Brain microvascular endothelial cell (primary cell): Measurements from ENCODE around the gene SLC16A9.

ENCODE experiments used
- DNase-seq: peaks from one replicate; pipeline ENCODE4 v3.0.0-alpha.2; 2020
- H3K27ac ChIP-seq: fragments of 250-450 bp; sonication (Bioruptor Pico); 2 replicates; pipeline ENCODE4 v1.5.1; 2020; ENCODE audit warnings: mild to moderate bottlenecking, moderate library complexity
- H3K27me3 ChIP-seq: fragments of 250-450 bp; sonication (Bioruptor Pico); replicated peaks from 2 replicates; pipeline ENCODE4 v1.5.1; 2020; ENCODE audit warnings: mild to moderate bottlenecking
- H3K36me3 ChIP-seq: fragments of 250-450 bp; sonication (Bioruptor Pico); replicated peaks from 2 replicates; pipeline ENCODE4 v1.5.1; 2020; ENCODE audit warnings: mild to moderate bottlenecking
- H3K4me3 ChIP-seq: 2 replicates; pipeline ENCODE4 v1.5.1; 2011; ENCODE audit warnings: low read depth, mild to moderate bottlenecking, control low read depth, low read length, moderate library complexity
- CTCF ChIP-seq: IDR thresholded peaks from 2 replicates; pipeline ENCODE4 v1.5.1; 2011; ENCODE audit warnings: low read depth, mild to moderate bottlenecking, moderate library complexity, low read length, control low read depth, inconsistent platforms; ENCODE audit errors: missing control alignments
- in situ Hi-C: cut with HindIII; loops from 2 replicates; pipeline ENCODE4 v1.10.0; 2017; ENCODE audit warnings: low sequenced_read_pairs, low pct_ligation_motif_present

SLC16A9 gene

GRCh38 chr10:59720377-59720776 is 10.7 kb upstream of the SLC16A9 start:
- H3K4me3 ChIP-seq: no peak overlapping the region
- TF ChIP-seq CTCF: no peak
- in situ Hi-C loops: no loop called here
- DNase-seq: no peak
- no peaks in the 10 kb centered on the region for H3K36me3 ChIP-seq
- H3K27me3 ChIP-seq: peaks cover 2% of the 10 kb centered on the region
- H3K27ac ChIP-seq: no peak overlapping the region

- no peak for DNase-seq
- in situ Hi-C loops: no loop called here
- no peak overlapping the region for H3K4me3 ChIP-seq
- TF ChIP-seq CTCF: peak; percentile 25
- H3K27me3 ChIP-seq: peaks cover 2% of the 10 kb centered on the region
- no peak overlapping the region for H3K27ac ChIP-seq
- H3K36me3 ChIP-seq: no peaks in the 10 kb centered on the region
Measured at GRCh38 chr10:59719374-59719773, 9.7 kb upstream of the SLC16A9 start.

- no peaks in the 10 kb centered on the region for H3K36me3 ChIP-seq
- peaks cover 3% of the 10 kb centered on the region for H3K27me3 ChIP-seq
- DNase-seq: no peak
- no peak overlapping the region for H3K27ac ChIP-seq
- TF ChIP-seq CTCF: no peak
- H3K4me3 ChIP-seq: no peak overlapping the region
- in situ Hi-C loops: no loop called here
Measured at GRCh38 chr10:59718257-59718656, 8.6 kb upstream of the SLC16A9 start.

GRCh38 chr10:59713196-59713821 is 3.7 kb upstream of the SLC16A9 start:
- TF ChIP-seq CTCF: no peak
- H3K27me3 ChIP-seq: peaks cover 36% of the 10 kb centered on the region
- H3K4me3 ChIP-seq: no peak overlapping the region
- no peak overlapping the region for H3K27ac ChIP-seq
- H3K36me3 ChIP-seq: no peaks in the 10 kb centered on the region
- in situ Hi-C loops: no loop called here
- DNase-seq: no peak

DNA sequence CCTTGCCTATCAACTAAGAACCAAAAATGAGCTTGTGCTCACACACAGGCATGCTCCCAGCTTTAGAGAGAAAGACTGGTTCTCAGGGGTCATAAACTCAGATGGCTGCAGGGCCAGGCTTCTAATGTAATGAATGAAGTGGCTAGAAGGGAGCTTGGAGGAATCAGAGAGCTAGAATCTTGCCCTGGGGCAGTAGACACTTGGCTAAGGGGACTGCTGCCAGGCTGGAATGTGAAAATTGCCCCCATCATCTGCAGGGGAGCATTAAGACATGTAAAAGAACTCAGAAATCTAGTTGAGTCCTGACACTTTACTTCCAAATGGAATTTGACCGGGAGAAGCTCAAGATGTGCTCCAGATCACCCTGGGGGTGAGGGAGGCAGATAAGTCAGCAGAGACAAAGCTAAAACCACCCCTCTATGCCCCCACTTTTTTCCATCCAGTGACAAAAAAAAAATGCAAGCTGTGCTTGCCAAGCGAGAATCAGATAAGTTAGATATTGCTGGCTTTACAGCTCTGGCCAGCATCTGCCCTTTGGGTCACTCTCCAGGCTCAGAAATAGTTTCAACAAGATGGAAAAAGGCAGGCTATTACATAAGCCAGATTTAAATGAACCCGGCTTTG is 2.3 kb upstream of the SLC16A9 start:
- in situ Hi-C loops: no loop called here
- Histone ChIP-seq H3K4me3 (no peak overlapping the region), H3K36me3 (no peaks in the 10 kb centered on the region), H3K27me3 (peaks cover 38% of the 10 kb centered on the region), H3K27ac (no peak overlapping the region)
- no peak for TF ChIP-seq CTCF
- DNase-seq: no peak

DNA sequence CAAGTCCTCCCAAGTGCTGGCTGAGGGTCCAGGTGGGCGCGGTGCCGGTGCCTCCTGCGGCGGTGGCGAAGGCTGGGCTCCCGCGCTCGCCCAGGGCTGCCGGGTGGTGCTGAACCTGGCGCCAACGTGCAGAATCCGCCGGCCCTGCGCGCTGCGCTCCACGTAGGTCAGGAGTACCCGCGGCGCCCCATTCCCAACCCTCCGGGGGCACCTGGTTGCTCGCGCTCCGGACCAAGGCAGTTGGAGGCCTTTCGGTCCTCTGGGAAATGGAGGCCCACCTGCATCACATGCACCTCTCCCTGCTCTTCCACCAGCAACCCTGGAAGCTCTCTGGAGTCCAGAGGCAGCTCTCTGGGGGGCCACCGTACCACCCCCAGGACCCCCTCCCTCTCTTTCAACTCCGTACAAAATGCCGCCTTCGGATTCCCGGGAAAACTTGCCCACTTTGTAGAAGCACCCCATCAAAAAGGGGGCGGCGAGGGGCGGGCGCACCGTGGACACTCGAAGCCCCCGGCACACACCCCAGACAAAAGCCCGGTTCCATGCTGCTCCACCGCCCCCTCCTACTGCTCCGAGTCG is 745 bp downstream of the SLC16A9 start:
- TF ChIP-seq CTCF: no peak
- H3K27me3 ChIP-seq: peaks cover 38% of the 10 kb centered on the region
- no peak overlapping the region for H3K27ac ChIP-seq
- no peak for DNase-seq
- in situ Hi-C loops: no loop called here
- no peaks in the 10 kb centered on the region for H3K36me3 ChIP-seq
- peak overlapping the region; percentile 54 for H3K4me3 ChIP-seq
